Vagina (tissue), 2 donors: ENCODE measurements around the gene AP1S1. TPM values are rescaled to one million over a fixed set of nuclear protein-coding genes. Genes with fewer than 3 reads are reported as not detected.
"Not testable (repeated sequence)": the region's sequence is repeated elsewhere in the genome, so short reads cannot be mapped to it uniquely, and the experiment has no call there.

ENCODE experiments used
- DNase-seq, 2 donors: peaks; one replicate each; pipeline ENCODE4 v3.0.0-alpha.2; 2017; ENCODE audit errors: extremely low spot score in 2 of 2
- H3K27ac ChIP-seq: fragments of 200-600 bp; sonication (generic); one replicate; pipeline ENCODE4 v1.5.1; 2019
- H3K27me3 ChIP-seq: fragments of 200-600 bp; sonication (generic); one replicate; pipeline ENCODE4 v1.5.1; 2019
- H3K36me3 ChIP-seq, 2 donors: fragments of 200-600 bp; sonication (generic); one replicate each; pipeline ENCODE4 v1.5.1; 2017 to 2019
- H3K4me1 ChIP-seq: fragments of 200-600 bp; sonication (generic); one replicate; pipeline ENCODE4 v1.5.1; 2019
- H3K4me3 ChIP-seq, 2 donors: fragments of 200-600 bp; sonication (generic); 1 replicate in 1 of 2; 2 replicates in 1 of 2; pipeline ENCODE4 v1.5.1; 2016 to 2019
- H3K9me3 ChIP-seq: fragments of 200-600 bp; sonication (generic); one replicate; pipeline ENCODE4 v1.5.1; 2019
- POLR2A ChIP-seq, 2 donors: fragments of 450-650 bp; IDR thresholded peaks; one replicate each; pipeline ENCODE4 v1.6.1; 2017; ENCODE audit warnings: antibody characterized with exemption in 2 of 2, mild to moderate bottlenecking in 2 of 2, moderate library complexity in 2 of 2
- POLR2AphosphoS5 ChIP-seq, 2 donors: sonication (generic); formaldehyde crosslinking; IDR thresholded peaks; one replicate each; pipeline ENCODE4 v1.9.0; 2017; ENCODE audit warnings: antibody characterized with exemption in 2 of 2, mild to moderate bottlenecking in 2 of 2, low read depth in 1 of 2; ENCODE audit not compliant: insufficient read depth in 1 of 2
- intact Hi-C: fragments of 100-400 bp; cut with DNase I; formaldehyde crosslinking; loops from one replicate; pipeline ENCODE4 v1.15.1; 2023
- total RNA-seq: library from RNA; depleted of rRNA; stranded (reverse); fragments of >200 nt; gene quantifications from one replicate; pipeline ENCODE4 v1.2.3, GENCODE V29; 2016
- TF ChIP-seq, protein P1 (sequence below), 3 experiments: fragments of 450-650 bp in 2 of 3; fragments of 200-600 bp in 1 of 3; sonication (generic) in 1 of 3; IDR thresholded peaks; one replicate each; pipeline ENCODE4 v1.5.1; 2017 to 2019; ENCODE audit warnings: antibody characterized with exemption in 3 of 3, mild to moderate bottlenecking in 2 of 3, moderate library complexity in 2 of 3

Gene AP1S1
- total RNA-seq, 1 donor from 2014 or later: 42.5 TPM

GRCh38 chr7:101108961-101109360 lies 45.3 kb upstream of the AP1S1 start:
- DNase-seq: no peak
- H3K27me3 ChIP-seq: no peaks in the 10 kb centered on the region
- no peak overlapping the region for H3K4me3 ChIP-seq
- intact Hi-C loops: no loop called here
- peak overlapping the region; percentile 4 for H3K27ac ChIP-seq
- H3K36me3 ChIP-seq: no peaks in the 10 kb centered on the region
- no peak for TF ChIP-seq POLR2A (IDR thresholded peaks at IDR 0.05)
- TF ChIP-seq, protein P1, sequence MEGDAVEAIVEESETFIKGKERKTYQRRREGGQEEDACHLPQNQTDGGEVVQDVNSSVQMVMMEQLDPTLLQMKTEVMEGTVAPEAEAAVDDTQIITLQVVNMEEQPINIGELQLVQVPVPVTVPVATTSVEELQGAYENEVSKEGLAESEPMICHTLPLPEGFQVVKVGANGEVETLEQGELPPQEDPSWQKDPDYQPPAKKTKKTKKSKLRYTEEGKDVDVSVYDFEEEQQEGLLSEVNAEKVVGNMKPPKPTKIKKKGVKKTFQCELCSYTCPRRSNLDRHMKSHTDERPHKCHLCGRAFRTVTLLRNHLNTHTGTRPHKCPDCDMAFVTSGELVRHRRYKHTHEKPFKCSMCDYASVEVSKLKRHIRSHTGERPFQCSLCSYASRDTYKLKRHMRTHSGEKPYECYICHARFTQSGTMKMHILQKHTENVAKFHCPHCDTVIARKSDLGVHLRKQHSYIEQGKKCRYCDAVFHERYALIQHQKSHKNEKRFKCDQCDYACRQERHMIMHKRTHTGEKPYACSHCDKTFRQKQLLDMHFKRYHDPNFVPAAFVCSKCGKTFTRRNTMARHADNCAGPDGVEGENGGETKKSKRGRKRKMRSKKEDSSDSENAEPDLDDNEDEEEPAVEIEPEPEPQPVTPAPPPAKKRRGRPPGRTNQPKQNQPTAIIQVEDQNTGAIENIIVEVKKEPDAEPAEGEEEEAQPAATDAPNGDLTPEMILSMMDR (IDR thresholded peaks at IDR 0.05): no peak
- TF ChIP-seq POLR2AphosphoS5 (IDR thresholded peaks at IDR 0.05; ENCODE audit: insufficient read depth in 1 of 2, low read depth in 1 of 2): peak in 1 of 2 donors; percentile 58
- no peaks in the 10 kb centered on the region for H3K4me1 ChIP-seq
- no peaks in the 10 kb centered on the region for H3K9me3 ChIP-seq

DNA sequence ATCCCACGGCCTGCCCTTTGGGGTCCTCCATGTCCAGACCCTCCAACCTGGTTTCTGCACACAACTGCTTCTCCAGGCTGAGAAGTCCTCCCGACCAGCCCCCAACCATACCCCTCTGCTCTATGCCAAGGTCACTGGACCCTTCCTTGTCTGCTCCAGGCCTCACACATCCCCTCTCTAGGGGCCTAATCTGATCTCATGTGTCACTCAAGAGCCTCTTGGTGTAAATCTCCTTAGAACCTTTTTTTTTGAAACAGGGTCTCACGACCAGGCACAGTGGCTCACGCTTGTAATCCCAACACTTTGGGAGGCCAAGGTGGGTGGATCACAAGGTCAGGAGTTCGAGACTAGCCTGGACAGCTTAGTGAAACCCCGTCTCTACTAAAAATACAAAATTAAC lies 44.9 kb upstream of the AP1S1 start:
- intact Hi-C loops: no loop called here
- H3K27ac ChIP-seq: peak overlapping the region; percentile 31
- no peaks in the 10 kb centered on the region for H3K27me3 ChIP-seq
- no peaks in the 10 kb centered on the region for H3K36me3 ChIP-seq
- no peak overlapping the region for H3K4me3 ChIP-seq
- no peaks in the 10 kb centered on the region for H3K9me3 ChIP-seq
- no peaks in the 10 kb centered on the region for H3K4me1 ChIP-seq
- no peak for DNase-seq
- TF ChIP-seq, protein P1 (IDR thresholded peaks at IDR 0.05): no peak
- TF ChIP-seq POLR2A (IDR thresholded peaks at IDR 0.05) (no peak), POLR2AphosphoS5 (IDR thresholded peaks at IDR 0.05; ENCODE audit: insufficient read depth in 1 of 2, low read depth in 1 of 2) (no peak)

DNA sequence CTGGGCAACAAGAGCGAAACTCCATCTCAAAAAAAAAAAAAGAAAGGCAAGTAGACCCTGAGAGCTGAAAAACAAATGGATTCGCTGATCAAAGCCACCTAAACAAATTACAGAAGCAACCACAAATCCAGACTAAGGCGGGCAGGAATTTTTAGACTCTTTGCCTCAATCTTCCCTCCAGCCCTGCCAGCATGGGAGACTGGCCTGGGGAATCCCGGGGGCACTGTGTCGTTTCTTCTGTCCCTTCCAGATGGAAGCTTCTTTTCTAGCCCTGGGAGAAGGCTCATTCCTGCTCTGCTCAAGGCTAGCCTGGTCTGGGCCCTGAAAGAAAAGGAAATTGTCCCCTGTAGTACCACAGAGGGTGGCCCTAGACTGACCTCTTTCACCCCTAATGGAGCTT lies 43.0 kb upstream of the AP1S1 start:
- Histone ChIP-seq H3K4me3 (no peak overlapping the region), H3K9me3 (no peaks in the 10 kb centered on the region), H3K4me1 (no peaks in the 10 kb centered on the region), H3K27me3 (no peaks in the 10 kb centered on the region), H3K27ac (peak overlapping the region; percentile 58), H3K36me3 (no peaks in the 10 kb centered on the region)
- no peak for DNase-seq
- intact Hi-C loops: no loop called here
- TF ChIP-seq POLR2A (IDR thresholded peaks at IDR 0.05) (no peak), POLR2AphosphoS5 (IDR thresholded peaks at IDR 0.05; ENCODE audit: insufficient read depth in 1 of 2, low read depth in 1 of 2) (no peak)
- TF ChIP-seq, protein P1 (IDR thresholded peaks at IDR 0.05): no peak

GRCh38 chr7:101112233-101112632 lies 42.0 kb upstream of the AP1S1 start:
- no peak overlapping the region for H3K4me3 ChIP-seq
- TF ChIP-seq, protein P1 (IDR thresholded peaks at IDR 0.05): no peak
- peak; percentile 80 to 93 for TF ChIP-seq POLR2AphosphoS5 (IDR thresholded peaks at IDR 0.05; ENCODE audit: insufficient read depth in 1 of 2, low read depth in 1 of 2)
- TF ChIP-seq POLR2A (IDR thresholded peaks at IDR 0.05): no peak
- DNase-seq: no peak
- H3K9me3 ChIP-seq: no peaks in the 10 kb centered on the region
- H3K36me3 ChIP-seq: no peaks in the 10 kb centered on the region
- peak overlapping the region; percentile 58 for H3K27ac ChIP-seq
- H3K27me3 ChIP-seq: no peaks in the 10 kb centered on the region
- H3K4me1 ChIP-seq: no peaks in the 10 kb centered on the region
- intact Hi-C loops: no loop called here

DNA sequence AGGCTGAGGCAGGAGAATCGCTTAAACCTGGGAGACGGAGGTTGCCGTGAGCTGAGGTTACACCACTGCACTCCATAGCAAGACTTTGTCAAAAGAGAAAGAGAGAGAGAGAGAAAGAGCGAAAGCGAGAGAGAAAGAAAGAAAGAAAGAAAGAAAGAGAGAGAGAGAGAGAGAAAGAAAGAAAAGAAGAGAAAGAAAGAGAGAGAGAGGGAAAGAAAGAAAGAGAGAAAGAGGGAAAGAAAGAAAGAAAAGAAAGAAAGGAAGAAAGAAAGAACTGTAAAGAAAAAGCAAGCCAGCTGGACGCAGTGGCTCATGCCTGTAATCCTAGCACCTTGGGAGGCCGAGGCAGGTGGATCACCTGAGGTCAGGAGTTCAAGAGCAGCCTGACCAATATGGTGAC lies 41.1 kb upstream of the AP1S1 start:
- H3K27ac ChIP-seq, intact Hi-C loops, DNase-seq, H3K4me3 ChIP-seq, H3K36me3 ChIP-seq, H3K4me1 ChIP-seq, H3K27me3 ChIP-seq, H3K9me3 ChIP-seq: not testable (repeated sequence)

DNA sequence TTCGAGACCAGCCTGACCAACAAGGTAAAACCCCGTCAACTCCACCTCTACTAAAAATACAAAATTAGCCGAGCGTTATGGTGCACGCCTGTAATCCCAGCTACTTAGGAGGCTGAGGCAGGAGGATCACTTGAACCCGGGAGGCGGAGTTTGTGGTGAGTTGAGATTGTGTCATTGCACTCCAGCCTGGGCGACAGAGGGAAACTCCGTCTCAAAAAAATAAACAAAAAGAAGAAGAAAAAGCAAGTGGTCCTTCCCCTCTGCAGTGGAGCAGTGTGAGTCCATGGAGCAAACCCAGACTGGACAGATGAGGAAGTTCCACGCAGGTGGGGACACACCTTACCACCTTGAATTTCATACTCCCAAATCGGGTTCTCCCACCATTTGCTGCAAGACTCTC lies 40.4 kb upstream of the AP1S1 start:
- H3K27me3 ChIP-seq: no peaks in the 10 kb centered on the region
- DNase-seq: no peak
- no peaks in the 10 kb centered on the region for H3K36me3 ChIP-seq
- intact Hi-C loops: no loop called here
- TF ChIP-seq POLR2A (IDR thresholded peaks at IDR 0.05): no peak
- TF ChIP-seq POLR2AphosphoS5 (IDR thresholded peaks at IDR 0.05; ENCODE audit: insufficient read depth in 1 of 2, low read depth in 1 of 2): no peak
- TF ChIP-seq, protein P1 (IDR thresholded peaks at IDR 0.05): no peak
- H3K4me3 ChIP-seq: no peak overlapping the region
- no peaks in the 10 kb centered on the region for H3K9me3 ChIP-seq
- peaks cover 8% of the 10 kb centered on the region for H3K4me1 ChIP-seq
- peak overlapping the region; percentile 6 for H3K27ac ChIP-seq
